Hematopoietic multipotent progenitor cell treated with erythropoietin and hydrocortisone succinate and interleukin-3 and kit ligand, for 17 days (in vitro differentiated cells): ENCODE data around the gene WFDC1.

Experiments used
- DNase-seq: peaks from one replicate; pipeline ENCODE4 v3.0.0-alpha.2; 2015; ENCODE audit warnings: low spot score

The WFDC1 gene

GRCh38 chr16:84302111-84302954 lies 7.7 kb downstream of the WFDC1 start:
- no peak for DNase-seq

GRCh38 chr16:84303023-84303422 lies 8.3 kb downstream of the WFDC1 start:
- no peak for DNase-seq

- DNase-seq, result no peak
Measured at GRCh38 chr16:84303516-84303915, 8.8 kb downstream of the WFDC1 start.

- DNase-seq, result no peak
Measured at GRCh38 chr16:84306564-84306963, 11.9 kb downstream of the WFDC1 start.

- no peak for DNase-seq
Measured at GRCh38 chr16:84307209-84307954, 12.7 kb downstream of the WFDC1 start.

GRCh38 chr16:84308120-84308519 lies 13.4 kb downstream of the WFDC1 start:
- DNase-seq, result no peak

GRCh38 chr16:84310642-84311041 lies 16.0 kb downstream of the WFDC1 start:
- no peak for DNase-seq

GRCh38 chr16:84312783-84313382 lies 18.2 kb downstream of the WFDC1 start:
- DNase-seq, result no peak

GRCh38 chr16:84313921-84314320 lies 19.2 kb downstream of the WFDC1 start:
- DNase-seq, result no peak

GRCh38 chr16:84314373-84314772 lies 19.7 kb downstream of the WFDC1 start:
- DNase-seq, result no peak

- DNase-seq, result no peak
Measured at GRCh38 chr16:84314814-84315213, 20.1 kb downstream of the WFDC1 start.

GRCh38 chr16:84315422-84315821 lies 20.7 kb downstream of the WFDC1 start:
- DNase-seq, result no peak

- DNase-seq, result no peak
Measured at GRCh38 chr16:84318091-84318975, 23.7 kb downstream of the WFDC1 start.

- no peak for DNase-seq
Measured at GRCh38 chr16:84319146-84319760, 24.6 kb downstream of the WFDC1 start.

GRCh38 chr16:84320511-84320910 lies 25.8 kb downstream of the WFDC1 start:
- DNase-seq, result no peak

- DNase-seq, result no peak
Measured at GRCh38 chr16:84321932-84322331, 27.3 kb downstream of the WFDC1 start.

GRCh38 chr16:84322749-84323148 lies 28.1 kb downstream of the WFDC1 start:
- no peak for DNase-seq

GRCh38 chr16:84323606-84324005 lies 28.9 kb downstream of the WFDC1 start:
- no peak for DNase-seq

- DNase-seq, result no peak
Measured at GRCh38 chr16:84324434-84325262, 30.0 kb downstream of the WFDC1 start.

GRCh38 chr16:84326545-84326944 lies 31.9 kb downstream of the WFDC1 start:
- no peak for DNase-seq
